Caki2 (cell line): ENCODE data around the gene PLEKHA1. TPM values are rescaled to one million over a fixed set of nuclear protein-coding genes. Genes with fewer than 3 reads are reported as not detected.

Experiments
- total RNA-seq: library from RNA; depleted of rRNA; stranded (reverse); fragments of >200 nt; shearing (Covaris generic); gene quantifications from 2 replicates; pipeline ENCODE4 v1.2.3, GENCODE V29; 2014; ENCODE audit warnings: low replicate concordance; rRNA removed

The PLEKHA1 gene
- total RNA-seq, 1 experiment from 2014 or later = 42.6 TPM

Other genes starting within 250 kb of the PLEKHA1 start
- 0.14 and 0.88 TPM in 2 replicates for gene BTBD16, start 103.4 kb upstream of the PLEKHA1 start, total RNA-seq
- gene ARMS2, start 79.9 kb downstream of the PLEKHA1 start, total RNA-seq = not detected in 2 replicates
- gene HTRA1, start 86.8 kb downstream of the PLEKHA1 start, total RNA-seq = 34.5 and 42.1 TPM in 2 replicates
- not detected in 2 replicates for gene DMBT1, start 186.0 kb downstream of the PLEKHA1 start, total RNA-seq